Uterus (tissue), 2 donors: Measurements from ENCODE around the gene GPR37L1.
"Not testable (repeated sequence)": the region's sequence is repeated elsewhere in the genome, so short reads cannot be mapped to it uniquely, and the experiment has no call there.

Source experiments
- POLR2A ChIP-seq, 2 donors: fragments of 450-650 bp; IDR thresholded peaks; one replicate each; pipeline ENCODE4 v1.6.1; 2016; ENCODE audit warnings: antibody characterized with exemption in 2 of 2, mild to moderate bottlenecking in 1 of 2, moderate library complexity in 1 of 2
- TF ChIP-seq, protein P1 (sequence below), 4 experiments: fragments of 200-600 bp in 2 of 4; fragments of 450-650 bp in 2 of 4; sonication (generic) in 2 of 4; IDR thresholded peaks; one replicate each; pipeline ENCODE4 v1.5.1; 2016 to 2019; ENCODE audit warnings: antibody characterized with exemption in 4 of 4, mild to moderate bottlenecking in 2 of 4, moderate library complexity in 1 of 4

DNA sequence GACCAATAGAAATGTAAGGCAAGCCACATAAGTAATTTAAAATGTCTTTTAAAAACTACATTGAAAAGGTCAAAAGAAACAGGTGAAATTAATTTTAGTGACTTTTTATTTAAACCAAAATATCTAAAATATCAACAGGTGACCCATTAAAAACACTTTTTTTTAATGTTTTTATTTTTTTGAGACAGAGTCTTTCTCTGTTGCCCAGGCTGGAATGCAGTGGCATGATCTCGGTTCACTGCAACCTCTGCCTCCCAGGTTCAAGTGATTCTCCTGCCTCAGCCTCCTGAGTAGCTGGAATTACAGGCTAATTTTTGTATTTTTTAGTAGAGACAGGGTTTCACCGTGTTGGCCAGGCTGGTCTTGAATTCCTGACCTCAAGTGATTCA lies 58.0 kb downstream of the GPR37L1 start:
- TF ChIP-seq, protein P1, sequence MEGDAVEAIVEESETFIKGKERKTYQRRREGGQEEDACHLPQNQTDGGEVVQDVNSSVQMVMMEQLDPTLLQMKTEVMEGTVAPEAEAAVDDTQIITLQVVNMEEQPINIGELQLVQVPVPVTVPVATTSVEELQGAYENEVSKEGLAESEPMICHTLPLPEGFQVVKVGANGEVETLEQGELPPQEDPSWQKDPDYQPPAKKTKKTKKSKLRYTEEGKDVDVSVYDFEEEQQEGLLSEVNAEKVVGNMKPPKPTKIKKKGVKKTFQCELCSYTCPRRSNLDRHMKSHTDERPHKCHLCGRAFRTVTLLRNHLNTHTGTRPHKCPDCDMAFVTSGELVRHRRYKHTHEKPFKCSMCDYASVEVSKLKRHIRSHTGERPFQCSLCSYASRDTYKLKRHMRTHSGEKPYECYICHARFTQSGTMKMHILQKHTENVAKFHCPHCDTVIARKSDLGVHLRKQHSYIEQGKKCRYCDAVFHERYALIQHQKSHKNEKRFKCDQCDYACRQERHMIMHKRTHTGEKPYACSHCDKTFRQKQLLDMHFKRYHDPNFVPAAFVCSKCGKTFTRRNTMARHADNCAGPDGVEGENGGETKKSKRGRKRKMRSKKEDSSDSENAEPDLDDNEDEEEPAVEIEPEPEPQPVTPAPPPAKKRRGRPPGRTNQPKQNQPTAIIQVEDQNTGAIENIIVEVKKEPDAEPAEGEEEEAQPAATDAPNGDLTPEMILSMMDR (IDR thresholded peaks at IDR 0.05) = not testable (repeated sequence)
- not testable (repeated sequence) for TF ChIP-seq POLR2A (IDR thresholded peaks at IDR 0.05)
